Sigmoid colon (tissue), 7 donors: ENCODE data around the gene SH3GL2. TPM values are rescaled to one million over a fixed set of nuclear protein-coding genes. Genes with fewer than 3 reads are reported as not detected.
A peak's percentile ranks its signal among the peaks of the same experiment; 100 is the strongest.

Experiments
- DNase-seq: peaks from one replicate; pipeline ENCODE4 v3.0.0-alpha.2; 2019
- H3K27ac ChIP-seq, 4 donors: fragments of 200-600 bp; sonication (generic); one replicate each; pipeline ENCODE4 v1.5.1; 2016 to 2019; ENCODE audit warnings: mild to moderate bottlenecking in 1 of 4
- H3K27me3 ChIP-seq, 3 donors: fragments of 200-600 bp; sonication (generic); one replicate each; pipeline ENCODE4 v1.5.1; 2019; ENCODE audit warnings: mild to moderate bottlenecking in 1 of 3
- H3K36me3 ChIP-seq, 4 donors: fragments of 200-600 bp; sonication (generic); one replicate each; pipeline ENCODE4 v1.5.1; 2016 to 2019
- H3K4me1 ChIP-seq, 4 donors: fragments of 200-600 bp; sonication (generic); one replicate each; pipeline ENCODE4 v1.5.1; 2017 to 2019
- H3K4me3 ChIP-seq, 4 donors: fragments of 200-600 bp; sonication (generic); one replicate each; pipeline ENCODE4 v1.5.1; 2017 to 2019; ENCODE audit warnings: mild to moderate bottlenecking in 2 of 4, moderate library complexity in 1 of 4
- H3K9me3 ChIP-seq, 4 donors: fragments of 200-600 bp in 3 of 4; sonication (generic) in 3 of 4; one replicate each; pipeline versions ENCODE4 v1.5.1 to v1.6.1; 2013 to 2019
- CTCF ChIP-seq, 4 experiments: fragments of 450-650 bp in 3 of 4; fragments of 200-600 bp in 1 of 4; IDR thresholded peaks; one replicate each; pipeline ENCODE4 v1.5.1; 2016 to 2019; ENCODE audit warnings: antibody characterized with exemption in 4 of 4, mild to moderate bottlenecking in 3 of 4, moderate library complexity in 2 of 4
- EP300 ChIP-seq, 4 donors: sonication (generic); formaldehyde crosslinking; IDR thresholded peaks; one replicate each; pipeline ENCODE4 v1.6.1; 2017; ENCODE audit warnings: antibody characterized with exemption in 4 of 4
- POLR2A ChIP-seq, 2 donors: fragments of 450-650 bp; IDR thresholded peaks; one replicate each; pipeline ENCODE4 v1.6.1; 2016; ENCODE audit warnings: antibody characterized with exemption in 2 of 2, mild to moderate bottlenecking in 2 of 2, moderate library complexity in 2 of 2
- POLR2AphosphoS5 ChIP-seq, 4 donors: sonication (generic); formaldehyde crosslinking; IDR thresholded peaks; one replicate each; pipeline ENCODE4 v1.6.1; 2017; ENCODE audit warnings: antibody characterized with exemption in 4 of 4
- WGBS, 2 donors: extraction: QIAGEN DNeasy Blood & Tissue Kit; methylation state at CpG; one replicate each; pipeline ENCODE4 v1.1.7; 2013; 5-methylcytosine and 5-hydroxymethylcytosine counted together
- intact Hi-C: fragments of 100-400 bp; cut with DNase I; formaldehyde crosslinking; loops from one replicate; pipeline ENCODE4 v1.15.1; 2023
- polyA plus RNA-seq, 3 donors: library from polyadenylated mRNA; stranded (reverse); fragments of 200-250 nt; gene quantifications; one replicate each; pipeline ENCODE4 v1.2.3, GENCODE V29; 2013
- total RNA-seq, 4 donors: library from RNA; depleted of rRNA; stranded (reverse); fragments of >200 nt; gene quantifications; one replicate each; pipeline ENCODE4 v1.1.0, GENCODE V29; 2016
- donor health status: healthy with polysubstance abuse.
- donor health status: Bipolar disorder and iron deficiency.
- donor health status: healthy.

Gene SH3GL2
- total and polyA plus RNA-seq, 7 donors, result 0.23 to 0.82 (median 0.68) TPM

GRCh38 chr9:17574342-17574741, 4.5 kb upstream of the SH3GL2 start:
- intact Hi-C loops, result no loop called here
- TF ChIP-seq POLR2A (IDR thresholded peaks at IDR 0.05), result no peak
- 51 to 68% methylated on average over 2 of the region's 2 CpGs for WGBS, 2 donors
- no peak overlapping the region for H3K27ac ChIP-seq
- H3K27me3 ChIP-seq, result peaks cover 8 to 24% (median 9%) of the 10 kb centered on the region in 3 donors
- no peak overlapping the region for H3K4me3 ChIP-seq
- no peaks in the 10 kb centered on the region for H3K36me3 ChIP-seq
- H3K4me1 ChIP-seq, result peaks cover 0 to 12% (median 10%) of the 10 kb centered on the region in 4 donors
- no peaks in the 10 kb centered on the region for H3K9me3 ChIP-seq
- no peak for DNase-seq

- Histone ChIP-seq H3K27me3 (peaks cover 14 to 49% (median 18%) of the 10 kb centered on the region in 3 donors), H3K27ac (no peak overlapping the region), H3K36me3 (no peaks in the 10 kb centered on the region), H3K4me1 (peaks cover 0 to 17% (median 14%) of the 10 kb centered on the region in 4 donors), H3K4me3 (peak overlapping the region; percentile 14 to 53 (median 45)), H3K9me3 (no peaks in the 10 kb centered on the region)
- TF ChIP-seq POLR2AphosphoS5 (IDR thresholded peaks at IDR 0.05), result no peak
- TF ChIP-seq POLR2A (IDR thresholded peaks at IDR 0.05), result no peak
- no peak for TF ChIP-seq CTCF (IDR thresholded peaks at IDR 0.05)
- TF ChIP-seq EP300 (IDR thresholded peaks at IDR 0.05), result no peak
- DNase-seq, result no peak
- 2 to 3% methylated on average over 17 of the region's 17 CpGs for WGBS, 2 donors
- intact Hi-C loops, result no loop called here
Measured at GRCh38 chr9:17578577-17578910, 322 bp upstream of the SH3GL2 start.

- no peak for DNase-seq
- Histone ChIP-seq H3K4me3 (no peak overlapping the region), H3K9me3 (no peaks in the 10 kb centered on the region), H3K27me3 (peaks cover 14 to 49% (median 18%) of the 10 kb centered on the region in 3 donors), H3K27ac (no peak overlapping the region), H3K36me3 (no peaks in the 10 kb centered on the region), H3K4me1 (peaks cover 0 to 17% (median 14%) of the 10 kb centered on the region in 4 donors)
- TF ChIP-seq CTCF (IDR thresholded peaks at IDR 0.05) (no peak), POLR2A (IDR thresholded peaks at IDR 0.05) (no peak), POLR2AphosphoS5 (IDR thresholded peaks at IDR 0.05) (no peak), EP300 (IDR thresholded peaks at IDR 0.05) (no peak)
- intact Hi-C loops, result no loop called here
- WGBS, 2 donors, result 78 to 82% methylated on average over 9 of the region's 9 CpGs
Measured at GRCh38 chr9:17580119-17580518, 1.3 kb downstream of the SH3GL2 start.

DNA sequence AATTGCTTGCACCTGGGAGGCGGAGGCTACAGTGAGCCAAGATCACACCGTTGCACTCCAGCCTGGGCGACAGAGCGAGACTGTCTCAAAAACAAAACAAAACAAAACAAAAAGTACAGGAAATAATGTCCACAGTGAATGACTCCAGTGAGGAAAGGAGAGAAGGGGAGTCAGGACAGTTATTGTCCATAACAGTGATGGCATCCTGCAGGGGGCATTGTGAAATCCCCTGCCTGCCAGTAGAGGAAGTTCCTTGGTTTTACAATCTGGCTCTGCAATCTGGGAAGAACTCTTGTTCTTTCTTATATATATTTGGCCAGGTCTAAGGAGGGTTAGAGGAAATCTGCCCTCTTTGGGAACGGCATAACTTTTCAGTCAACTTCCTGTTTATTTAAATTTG, 8.2 kb downstream of the SH3GL2 start:
- H3K36me3 ChIP-seq, result no peaks in the 10 kb centered on the region
- DNase-seq, result no peak
- H3K27ac ChIP-seq, result no peak overlapping the region
- TF ChIP-seq CTCF (IDR thresholded peaks at IDR 0.05) (no peak), POLR2A (IDR thresholded peaks at IDR 0.05) (no peak), POLR2AphosphoS5 (IDR thresholded peaks at IDR 0.05) (no peak), EP300 (IDR thresholded peaks at IDR 0.05) (no peak)
- H3K4me1 ChIP-seq, result no peaks in the 10 kb centered on the region
- no peaks in the 10 kb centered on the region for H3K27me3 ChIP-seq
- 76 to 86% methylated on average over 5 of the region's 5 CpGs for WGBS, 2 donors
- intact Hi-C loops, result no loop called here
- no peak overlapping the region for H3K4me3 ChIP-seq
- no peaks in the 10 kb centered on the region for H3K9me3 ChIP-seq

- intact Hi-C loops, result no loop called here
Measured at GRCh38 chr9:17588395-17588794, 9.5 kb downstream of the SH3GL2 start.

More at GRCh38 chr9:17588395-17588794, 9.5 kb downstream of the SH3GL2 start:
- Histone ChIP-seq H3K4me1 (no peaks in the 10 kb centered on the region), H3K27me3 (no peaks in the 10 kb centered on the region), H3K9me3 (no peaks in the 10 kb centered on the region), H3K36me3 (no peaks in the 10 kb centered on the region), H3K27ac (no peak overlapping the region), H3K4me3 (no peak overlapping the region)
- TF ChIP-seq EP300 (IDR thresholded peaks at IDR 0.05) (no peak), CTCF (IDR thresholded peaks at IDR 0.05) (no peak), POLR2AphosphoS5 (IDR thresholded peaks at IDR 0.05) (no peak), POLR2A (IDR thresholded peaks at IDR 0.05) (no peak)
- 92 to 93% methylated on average over 1 of the region's 1 CpG for WGBS, 2 donors
- DNase-seq, result no peak
